Smooth muscle cell (in vitro differentiated cells): ENCODE data around the gene DNAJC6. TPM values are rescaled to one million over a fixed set of nuclear protein-coding genes. Genes with fewer than 3 reads are reported as not detected.

ENCODE experiments used
- DNase-seq: peaks from one replicate; lab custom pipeline; 2025; ENCODE audit not compliant: unreplicated experiment; lab: John Stamatoyannopoulos, UW
- H2AFZ ChIP-seq: fragments of 200-600 bp; sonication (generic); 2 replicates; pipeline ENCODE4 v1.6.0; 2016; ENCODE audit warnings: antibody characterized with exemption, low read depth, mild to moderate bottlenecking
- H3F3A ChIP-seq: fragments of 200-600 bp; sonication (generic); 2 replicates; pipeline ENCODE4 v1.6.0; 2017; ENCODE audit warnings: antibody characterized with exemption, low read depth
- H3K27ac ChIP-seq: fragments of 200-600 bp; sonication (generic); 2 replicates; pipeline ENCODE4 v1.5.1; 2016; ENCODE audit warnings: low read depth, mild to moderate bottlenecking
- H3K27me3 ChIP-seq: fragments of 200-600 bp; sonication (generic); 2 replicates; pipeline ENCODE4 v1.6.1; 2016; ENCODE audit warnings: low read depth, mild to moderate bottlenecking
- H3K36me3 ChIP-seq: fragments of 200-600 bp; sonication (generic); 2 replicates; pipeline ENCODE4 v1.5.1; 2016; ENCODE audit warnings: low read depth
- H3K4me1 ChIP-seq: fragments of 200-600 bp; sonication (generic); 2 replicates; pipeline ENCODE4 v1.5.1; 2016; ENCODE audit warnings: low read depth
- H3K4me2 ChIP-seq: fragments of 200-600 bp; sonication (generic); 2 replicates; pipeline ENCODE4 v1.6.0; 2016; ENCODE audit warnings: mild to moderate bottlenecking
- H3K4me3 ChIP-seq: fragments of 200-600 bp; sonication (generic); 2 replicates; pipeline ENCODE4 v1.5.1; 2016; ENCODE audit warnings: mild to moderate bottlenecking
- H3K79me2 ChIP-seq: fragments of 200-600 bp; sonication (generic); 2 replicates; pipeline ENCODE4 v1.6.0; 2016; ENCODE audit warnings: low read depth, mild to moderate bottlenecking
- H3K9ac ChIP-seq: fragments of 200-600 bp; sonication (generic); 2 replicates; pipeline ENCODE4 v1.6.0; 2016; ENCODE audit warnings: low read depth
- H3K9me3 ChIP-seq: fragments of 200-600 bp; sonication (generic); replicated peaks from 2 replicates; pipeline ENCODE4 v1.5.1; 2016; ENCODE audit warnings: low read depth
- H4K20me1 ChIP-seq: fragments of 200-600 bp; sonication (generic); 2 replicates; pipeline ENCODE4 v1.6.0; 2016; ENCODE audit warnings: low read depth
- CTCF ChIP-seq: fragments of 200-600 bp; sonication (generic); IDR thresholded peaks from 2 replicates; pipeline ENCODE4 v1.5.1; 2017; ENCODE audit warnings: borderline replicate concordance, mild to moderate bottlenecking, antibody characterized with exemption; ENCODE audit not compliant: insufficient read depth, poor library complexity, severe bottlenecking
- WGBS: methylation state at CpG from one replicate; pipeline ENCODE4 v1.1.7; 2016; ENCODE audit warnings: low lambda C conversion rate; 5-methylcytosine and 5-hydroxymethylcytosine counted together
- polyA plus RNA-seq: library from polyadenylated mRNA; unstranded; fragments of >200 nt; fragmentation: Nextera tagmentation; extraction: Ambion mirVana; gene quantifications from 2 replicates; pipeline ENCODE4 v1.2.1, GENCODE V29; 2016
- total RNA-seq: library from RNA; depleted of rRNA; stranded (reverse); fragments of >200 nt; gene quantifications from 2 replicates; pipeline ENCODE4 v1.2.3, GENCODE V29; 2014

The DNAJC6 gene
- total and polyA plus RNA-seq, 2 experiments from 2014 or later, result 0.70 to 7.8 TPM

GRCh38 chr1:65355031-65355712 lies 45.8 kb downstream of the DNAJC6 start:
- 95% methylated on average over 7 of the region's 7 CpGs for WGBS
- Histone ChIP-seq H3K9ac (no peak overlapping the region), H3K36me3 (no peaks in the 10 kb centered on the region), H3K4me2 (no peak overlapping the region), H3K27me3 (no peaks in the 10 kb centered on the region), H4K20me1 (no peaks in the 10 kb centered on the region), H3K9me3 (no peaks in the 10 kb centered on the region), H3K27ac (no peak overlapping the region), H3K4me3 (no peak overlapping the region), H3K4me1 (no peaks in the 10 kb centered on the region), H2AFZ (no peak overlapping the region), H3F3A (no peaks in the 10 kb centered on the region), H3K79me2 (no peaks in the 10 kb centered on the region)
- no peak for TF ChIP-seq CTCF
- no peak for DNase-seq

- Histone ChIP-seq H3K9ac (no peak overlapping the region), H3K79me2 (no peaks in the 10 kb centered on the region), H3K36me3 (no peaks in the 10 kb centered on the region), H3K9me3 (no peaks in the 10 kb centered on the region), H3K4me3 (no peak overlapping the region), H3K27me3 (no peaks in the 10 kb centered on the region), H3K4me1 (no peaks in the 10 kb centered on the region), H2AFZ (no peak overlapping the region), H3K4me2 (no peak overlapping the region), H3K27ac (no peak overlapping the region), H4K20me1 (no peaks in the 10 kb centered on the region), H3F3A (no peaks in the 10 kb centered on the region)
- WGBS, result 95% methylated on average over 6 of the region's 6 CpGs
- DNase-seq, result no peak
- no peak for TF ChIP-seq CTCF
Measured at GRCh38 chr1:65357291-65357960, 48.1 kb downstream of the DNAJC6 start.

- no peaks in the 10 kb centered on the region for H3K9me3 ChIP-seq
- H3K4me2 ChIP-seq, result no peak overlapping the region
- H3K4me3 ChIP-seq, result no peak overlapping the region
- H3K27me3 ChIP-seq, result no peaks in the 10 kb centered on the region
- no peaks in the 10 kb centered on the region for H3K4me1 ChIP-seq
- H3F3A ChIP-seq, result no peaks in the 10 kb centered on the region
- H4K20me1 ChIP-seq, result no peaks in the 10 kb centered on the region
- no peak for DNase-seq
- no peak for TF ChIP-seq CTCF
- 76% methylated on average over 3 of the region's 3 CpGs for WGBS
- H2AFZ ChIP-seq, result no peak overlapping the region
- H3K36me3 ChIP-seq, result no peaks in the 10 kb centered on the region
- no peaks in the 10 kb centered on the region for H3K79me2 ChIP-seq
- no peak overlapping the region for H3K9ac ChIP-seq
- no peak overlapping the region for H3K27ac ChIP-seq
Measured at GRCh38 chr1:65359888-65360287, 50.5 kb downstream of the DNAJC6 start.

GRCh38 chr1:65360648-65361047 lies 51.3 kb downstream of the DNAJC6 start:
- Histone ChIP-seq H3F3A (no peaks in the 10 kb centered on the region), H3K4me3 (no peak overlapping the region), H3K9me3 (no peaks in the 10 kb centered on the region), H3K27me3 (no peaks in the 10 kb centered on the region), H3K4me1 (no peaks in the 10 kb centered on the region), H3K27ac (no peak overlapping the region), H3K4me2 (no peak overlapping the region), H3K9ac (no peak overlapping the region), H3K79me2 (no peaks in the 10 kb centered on the region), H4K20me1 (no peaks in the 10 kb centered on the region), H3K36me3 (no peaks in the 10 kb centered on the region), H2AFZ (no peak overlapping the region)
- no peak for DNase-seq
- 80% methylated on average over 5 of the region's 5 CpGs for WGBS
- TF ChIP-seq CTCF, result no peak
